Measurements from ENCODE around the gene CUL4A. TPM values are rescaled to one million over a fixed set of nuclear protein-coding genes. Genes with fewer than 3 reads are reported as not detected.

Gene CUL4A
- total and polyA plus RNA-seq, 2 experiments from 2014 or later: 52.2 to 85.3 TPM

DNA sequence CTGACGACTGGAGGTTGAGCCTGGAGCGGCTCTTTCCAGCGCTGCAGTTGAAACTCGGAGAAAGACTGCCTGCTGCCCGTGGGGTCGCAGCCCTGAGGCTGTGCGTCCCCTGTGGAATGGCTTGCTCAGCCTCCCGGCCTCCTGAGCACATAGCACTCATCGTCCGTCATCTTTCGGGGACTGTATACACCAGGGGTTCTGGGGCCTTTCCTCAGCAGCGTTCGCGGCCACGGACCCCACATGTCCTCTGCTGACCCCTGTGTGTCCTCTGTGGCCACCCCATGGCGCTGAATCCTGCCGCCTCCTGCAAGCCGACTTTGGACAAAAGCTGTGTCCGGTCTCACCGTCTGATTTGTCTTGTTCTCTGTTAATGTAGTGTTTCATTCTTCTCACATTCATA is 20.4 kb downstream of the CUL4A start:
- Histone ChIP-seq H3K27ac (no peak overlapping the region), H3K4me3 (no peak overlapping the region), H4K20me1 (ENCODE audit: insufficient read depth, poor library complexity, severe bottlenecking) (no peaks in the 10 kb centered on the region), H3K4me1 (ENCODE audit: insufficient read depth) (no peaks in the 10 kb centered on the region), H3K9me3 (ENCODE audit: low read depth) (no peaks in the 10 kb centered on the region), H3K27me3 (no peaks in the 10 kb centered on the region), H3K36me3 (replicated peaks; ENCODE audit: insufficient read depth, low read depth) (no peaks in the 10 kb centered on the region), H3K4me2 (no peak overlapping the region), H2AFZ (no peak overlapping the region), H3K9me2 (replicated peaks; ENCODE audit: insufficient read depth) (no peaks in the 10 kb centered on the region), H3K79me2 (peaks cover 25% of the 10 kb centered on the region)
- no peak for DNase-seq (ENCODE audit: low spot score)
- TF ChIP-seq EZH2phosphoT487 (IDR thresholded peaks at IDR 0.05; ENCODE audit: low read depth, severe bottlenecking, unreplicated experiment): no peak
- TF ChIP-seq, protein P1, sequence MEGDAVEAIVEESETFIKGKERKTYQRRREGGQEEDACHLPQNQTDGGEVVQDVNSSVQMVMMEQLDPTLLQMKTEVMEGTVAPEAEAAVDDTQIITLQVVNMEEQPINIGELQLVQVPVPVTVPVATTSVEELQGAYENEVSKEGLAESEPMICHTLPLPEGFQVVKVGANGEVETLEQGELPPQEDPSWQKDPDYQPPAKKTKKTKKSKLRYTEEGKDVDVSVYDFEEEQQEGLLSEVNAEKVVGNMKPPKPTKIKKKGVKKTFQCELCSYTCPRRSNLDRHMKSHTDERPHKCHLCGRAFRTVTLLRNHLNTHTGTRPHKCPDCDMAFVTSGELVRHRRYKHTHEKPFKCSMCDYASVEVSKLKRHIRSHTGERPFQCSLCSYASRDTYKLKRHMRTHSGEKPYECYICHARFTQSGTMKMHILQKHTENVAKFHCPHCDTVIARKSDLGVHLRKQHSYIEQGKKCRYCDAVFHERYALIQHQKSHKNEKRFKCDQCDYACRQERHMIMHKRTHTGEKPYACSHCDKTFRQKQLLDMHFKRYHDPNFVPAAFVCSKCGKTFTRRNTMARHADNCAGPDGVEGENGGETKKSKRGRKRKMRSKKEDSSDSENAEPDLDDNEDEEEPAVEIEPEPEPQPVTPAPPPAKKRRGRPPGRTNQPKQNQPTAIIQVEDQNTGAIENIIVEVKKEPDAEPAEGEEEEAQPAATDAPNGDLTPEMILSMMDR (IDR thresholded peaks at IDR 0.05; ENCODE audit: poor library complexity): no peak
- TF ChIP-seq EZH2 (IDR thresholded peaks at IDR 0.05; ENCODE audit: borderline replicate concordance): no peak
- 98% methylated on average over 20 of the region's 20 CpGs for WGBS (ENCODE audit: low lambda C conversion rate, missing lambda C conversion rate)

- H3K36me3 ChIP-seq (replicated peaks; ENCODE audit: insufficient read depth, low read depth): no peaks in the 10 kb centered on the region
Observed at GRCh38 chr13:113231306-113232207, 22.1 kb downstream of the CUL4A start.

DNA sequence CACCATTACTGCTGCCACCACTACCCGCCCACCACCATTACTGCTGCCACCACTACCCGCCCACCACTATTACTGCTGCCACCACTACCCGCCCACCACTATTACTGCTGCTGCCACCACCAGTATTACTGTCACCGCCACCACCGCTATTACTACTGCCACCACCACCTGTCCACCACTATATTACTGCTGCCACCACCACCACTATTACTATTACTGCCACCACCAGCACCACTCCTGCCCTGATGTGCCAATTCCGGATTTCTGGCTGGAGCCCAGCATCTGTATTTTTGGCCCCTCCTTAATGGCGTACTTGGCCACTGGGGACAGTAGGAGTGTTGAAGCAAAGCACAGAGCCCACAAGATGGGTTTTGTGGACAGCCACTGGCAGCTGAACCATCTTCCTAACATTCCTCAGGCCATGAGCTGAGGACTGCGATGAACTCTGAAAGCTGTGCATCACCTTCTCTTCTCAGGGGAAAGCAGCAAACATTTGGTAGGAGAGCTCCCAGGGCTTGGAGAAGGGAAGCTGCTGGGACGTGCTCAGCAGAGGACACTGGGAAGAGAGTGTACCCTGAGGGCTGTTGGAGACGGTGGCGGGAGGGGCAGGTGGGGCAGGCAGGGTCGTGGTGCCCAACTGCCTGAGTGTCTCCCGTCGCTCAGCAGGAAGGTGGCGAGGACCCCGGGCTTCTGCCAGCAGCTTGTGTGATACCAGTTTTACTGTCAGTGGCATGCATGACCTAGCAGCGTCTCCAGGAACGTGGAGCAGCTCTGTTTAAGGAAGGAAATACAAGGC is 23.0 kb downstream of the CUL4A start:
- WGBS (ENCODE audit: low lambda C conversion rate, missing lambda C conversion rate): 90% methylated on average over 17 of the region's 18 CpGs
- H3K79me2 ChIP-seq: peaks cover 3% of the 10 kb centered on the region
- TF ChIP-seq EZH2phosphoT487 (IDR thresholded peaks at IDR 0.05; ENCODE audit: low read depth, severe bottlenecking, unreplicated experiment): no peak
- TF ChIP-seq, protein P1 (IDR thresholded peaks at IDR 0.05; ENCODE audit: poor library complexity): no peak
- no peak for TF ChIP-seq EZH2 (IDR thresholded peaks at IDR 0.05; ENCODE audit: borderline replicate concordance)
- H3K4me2 ChIP-seq: no peak overlapping the region
- no peak overlapping the region for H3K4me3 ChIP-seq
- H3K27me3 ChIP-seq: no peaks in the 10 kb centered on the region
- no peak overlapping the region for H2AFZ ChIP-seq
- DNase-seq (ENCODE audit: low spot score): no peak
- H3K9me3 ChIP-seq (ENCODE audit: low read depth): no peaks in the 10 kb centered on the region
- no peaks in the 10 kb centered on the region for H3K4me1 ChIP-seq (ENCODE audit: insufficient read depth)
- H4K20me1 ChIP-seq (ENCODE audit: insufficient read depth, poor library complexity, severe bottlenecking): no peaks in the 10 kb centered on the region
- no peaks in the 10 kb centered on the region for H3K36me3 ChIP-seq (replicated peaks; ENCODE audit: insufficient read depth, low read depth)
- H3K27ac ChIP-seq: no peak overlapping the region
- H3K9me2 ChIP-seq (replicated peaks; ENCODE audit: insufficient read depth): no peaks in the 10 kb centered on the region

More at GRCh38 chr13:113231306-113232207, 22.1 kb downstream of the CUL4A start:
- TF ChIP-seq EZH2 (IDR thresholded peaks at IDR 0.05; ENCODE audit: borderline replicate concordance) (no peak), EZH2phosphoT487 (IDR thresholded peaks at IDR 0.05; ENCODE audit: low read depth, severe bottlenecking, unreplicated experiment) (no peak)
- TF ChIP-seq, protein P1 (IDR thresholded peaks at IDR 0.05; ENCODE audit: poor library complexity): no peak
- 98% methylated on average over 9 of the region's 14 CpGs for WGBS (ENCODE audit: low lambda C conversion rate, missing lambda C conversion rate)
- Histone ChIP-seq H3K9me3 (ENCODE audit: low read depth) (no peaks in the 10 kb centered on the region), H3K4me3 (no peak overlapping the region), H3K27me3 (no peaks in the 10 kb centered on the region), H2AFZ (no peak overlapping the region), H3K79me2 (peaks cover 7% of the 10 kb centered on the region), H3K27ac (no peak overlapping the region), H4K20me1 (ENCODE audit: insufficient read depth, poor library complexity, severe bottlenecking) (no peaks in the 10 kb centered on the region), H3K4me1 (ENCODE audit: insufficient read depth) (no peaks in the 10 kb centered on the region), H3K4me2 (no peak overlapping the region), H3K9me2 (replicated peaks; ENCODE audit: insufficient read depth) (no peaks in the 10 kb centered on the region)
- no peak for DNase-seq (ENCODE audit: low spot score)
